G401.6 (cell line): Measurements from ENCODE around the gene GJA1.
A peak's percentile ranks its signal among the peaks of the same experiment; 100 is the strongest.

Experiments
- FAIRE-seq: peaks from 2 replicates; lab custom pipeline; 2012; peaks lifted over from hg19 to GRCh38; lab: Jason Lieb, UNC

GJA1 gene

GRCh38 chr6:121492536-121492935 is 57.1 kb downstream of the GJA1 start:
- FAIRE-seq: no peak

DNA sequence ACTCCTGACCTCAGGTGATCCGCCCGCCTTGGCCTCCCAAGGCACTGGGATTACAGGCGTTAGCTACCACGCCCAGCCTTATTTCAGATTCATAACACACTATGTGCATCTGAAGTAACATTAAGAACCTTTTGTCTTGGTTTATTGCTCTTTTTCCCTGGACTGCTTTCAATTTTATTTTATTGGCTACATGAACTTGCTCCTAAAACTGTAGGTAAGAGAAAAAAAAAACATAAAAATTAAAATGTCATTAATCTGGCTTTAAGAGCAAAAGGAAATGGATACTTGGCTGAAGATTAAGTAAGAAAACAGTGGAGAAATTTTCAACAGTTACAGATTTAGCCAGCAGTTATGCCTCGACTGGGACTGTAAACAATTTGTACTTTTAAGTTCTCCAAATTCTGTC is 62.5 kb downstream of the GJA1 start:
- no peak for FAIRE-seq

GRCh38 chr6:121498481-121499276 is 63.2 kb downstream of the GJA1 start:
- peak; percentile 54 for FAIRE-seq
